ENCODE data around the gene PRR23E. TPM values are rescaled to one million over a fixed set of nuclear protein-coding genes. Genes with fewer than 3 reads are reported as not detected.
A peak's percentile ranks its signal among the peaks of the same experiment; 100 is the strongest.

The PRR23E gene
- total RNA-seq, 1 donor from 2014 or later, result not detected

DNA sequence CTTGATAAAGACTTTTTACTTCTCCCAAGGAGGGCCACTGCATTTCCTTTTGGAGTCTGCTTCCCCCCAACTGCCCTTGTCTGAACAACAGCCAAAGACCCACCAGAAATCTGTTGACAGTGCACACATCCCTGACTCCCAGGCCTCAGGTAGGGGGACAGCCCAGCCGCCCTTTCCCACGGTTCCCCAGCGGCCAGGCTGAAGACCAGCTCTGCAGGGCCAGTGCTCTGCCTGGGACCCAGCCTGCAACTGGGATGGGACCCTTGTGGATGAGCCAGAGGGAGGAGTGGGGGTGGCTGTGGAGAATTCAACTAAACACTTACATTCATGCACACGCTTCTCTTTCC is 8.1 kb upstream of the PRR23E start:
- DNase-seq (ENCODE audit: low spot score), result no peak

GRCh38 chr3:127185268-127185667 is 7.7 kb upstream of the PRR23E start:
- no peak for DNase-seq (ENCODE audit: low spot score)

DNA sequence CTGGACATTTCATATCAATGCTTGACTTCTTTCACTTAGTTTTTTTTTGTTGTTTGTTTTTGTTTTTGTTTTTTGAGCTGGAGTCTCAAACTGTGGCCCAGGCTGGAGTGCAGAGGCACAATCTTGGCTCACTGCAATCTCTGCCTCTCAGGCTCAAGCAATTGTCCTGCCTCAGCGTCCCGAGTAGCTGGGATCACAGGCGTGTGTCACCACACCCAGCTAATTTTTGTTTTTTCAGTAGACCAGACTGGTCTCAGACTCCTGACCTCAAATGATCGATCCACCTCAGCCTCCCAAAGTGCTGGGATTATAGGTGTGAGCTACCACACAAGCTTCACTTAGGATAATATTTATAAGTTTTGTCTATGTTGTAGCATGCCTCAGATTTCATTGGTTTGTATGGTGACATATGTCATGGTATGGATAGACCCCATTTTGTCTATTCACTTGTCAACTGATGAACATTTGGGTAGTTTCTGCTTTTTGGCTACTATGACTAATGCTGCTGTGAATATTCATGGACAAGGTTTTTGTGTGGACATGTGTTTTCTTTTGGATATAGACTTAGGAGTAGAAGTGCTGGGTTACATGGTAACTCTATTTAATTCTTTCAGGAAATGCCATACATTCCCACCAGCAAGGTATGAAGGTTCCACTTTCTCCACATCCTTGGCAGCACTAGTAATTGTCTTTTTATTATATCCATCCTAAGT is 6.8 kb upstream of the PRR23E start:
- DNase-seq (ENCODE audit: low spot score), result no peak

DNA sequence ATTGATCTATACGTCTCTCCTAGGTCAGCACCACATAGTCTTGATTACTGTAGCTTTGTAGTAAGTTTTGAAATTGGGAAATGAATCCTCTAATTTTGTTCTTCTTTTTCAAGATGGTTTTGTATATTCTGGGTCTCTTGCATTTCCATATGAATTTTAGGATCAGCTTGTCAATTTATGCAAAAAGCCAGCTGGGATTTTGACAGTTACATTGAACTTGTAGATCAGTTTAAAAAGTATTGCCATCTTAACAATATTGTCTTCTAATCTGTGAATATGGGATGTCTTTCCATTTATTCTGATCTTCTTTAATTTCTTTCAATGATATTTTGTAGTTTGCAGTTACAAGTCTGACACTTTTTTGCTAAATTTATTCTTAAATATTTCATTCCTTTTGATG is 5.6 kb upstream of the PRR23E start:
- no peak for DNase-seq (ENCODE audit: low spot score)

DNA sequence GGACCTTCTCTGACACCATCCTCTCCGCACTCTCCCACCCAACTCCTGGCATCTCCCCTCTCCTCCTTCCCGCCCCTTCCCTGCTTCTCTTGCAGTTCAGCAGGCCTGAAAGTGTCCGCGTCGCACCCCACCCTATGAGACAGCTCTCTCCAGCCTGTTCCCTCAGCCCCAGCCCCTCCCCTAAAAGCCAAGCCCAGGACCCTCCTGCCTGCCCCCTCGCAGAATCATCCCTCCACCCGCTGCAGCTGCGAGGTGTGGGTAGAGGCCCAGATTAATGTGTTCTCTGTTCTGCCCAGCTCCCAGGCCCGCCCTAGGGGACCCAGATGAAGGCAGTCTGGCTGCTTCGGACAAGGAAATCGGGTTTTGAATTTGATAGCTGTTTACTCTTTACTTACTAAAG is 410 bp downstream of the PRR23E start:
- no peak for DNase-seq (ENCODE audit: low spot score)

- DNase-seq (ENCODE audit: low spot score), result no peak
Observed at GRCh38 chr3:127193775-127194174, 844 bp downstream of the PRR23E start.

- DNase-seq (ENCODE audit: low spot score), result peak; percentile 4
Observed at GRCh38 chr3:127194601-127195187, 1.8 kb downstream of the PRR23E start.

GRCh38 chr3:127195417-127195816 is 2.5 kb downstream of the PRR23E start:
- no peak for DNase-seq (ENCODE audit: low spot score)

- no peak for DNase-seq (ENCODE audit: low spot score)
Observed at GRCh38 chr3:127196002-127196401, 3.1 kb downstream of the PRR23E start.

- peak; percentile 8 for DNase-seq (ENCODE audit: low spot score)
Observed at GRCh38 chr3:127196466-127197299, 3.8 kb downstream of the PRR23E start.

DNA sequence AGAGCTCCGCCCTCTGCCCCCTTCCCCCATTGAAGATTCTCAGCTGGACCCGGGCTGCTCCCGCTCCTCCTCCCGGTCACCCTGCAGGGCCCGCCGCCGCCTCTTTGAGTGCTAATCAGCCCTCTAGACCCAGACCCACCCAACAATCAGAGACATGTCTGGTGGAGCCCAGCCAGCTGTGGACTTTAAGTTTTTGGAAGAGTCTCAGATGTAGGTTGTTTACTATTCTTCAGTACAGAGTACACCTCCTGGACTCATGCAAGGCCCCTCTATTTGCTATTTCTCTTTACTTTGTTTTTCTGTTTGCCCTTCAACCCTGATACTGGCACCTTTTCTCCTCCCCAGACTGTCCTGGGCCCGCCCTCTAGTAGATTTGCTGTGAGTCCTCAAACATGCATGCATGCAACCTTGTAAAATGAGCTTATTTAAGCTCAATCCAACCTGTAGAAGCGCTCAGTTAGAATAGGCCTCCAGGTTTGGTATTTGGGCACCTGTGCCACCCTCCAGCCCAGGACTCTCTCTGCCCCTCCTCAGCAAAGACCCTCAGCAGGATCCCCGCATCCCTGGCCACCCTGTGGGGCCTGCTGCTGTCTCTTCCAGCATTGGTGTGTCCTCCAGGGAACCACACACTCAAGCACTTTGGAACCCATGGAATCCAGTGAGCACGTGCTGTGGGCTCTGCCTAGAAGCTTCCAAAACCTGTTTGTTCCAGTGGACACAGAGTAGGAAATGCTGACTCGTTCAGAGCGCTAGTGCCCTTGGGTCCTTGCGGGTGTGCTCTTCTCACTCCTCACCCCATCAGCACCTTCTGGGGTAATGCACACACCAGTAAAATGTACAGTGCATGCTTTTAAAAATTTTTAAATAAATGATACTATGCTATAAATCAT is 4.6 kb downstream of the PRR23E start:
- DNase-seq (ENCODE audit: low spot score), result no peak

DNA sequence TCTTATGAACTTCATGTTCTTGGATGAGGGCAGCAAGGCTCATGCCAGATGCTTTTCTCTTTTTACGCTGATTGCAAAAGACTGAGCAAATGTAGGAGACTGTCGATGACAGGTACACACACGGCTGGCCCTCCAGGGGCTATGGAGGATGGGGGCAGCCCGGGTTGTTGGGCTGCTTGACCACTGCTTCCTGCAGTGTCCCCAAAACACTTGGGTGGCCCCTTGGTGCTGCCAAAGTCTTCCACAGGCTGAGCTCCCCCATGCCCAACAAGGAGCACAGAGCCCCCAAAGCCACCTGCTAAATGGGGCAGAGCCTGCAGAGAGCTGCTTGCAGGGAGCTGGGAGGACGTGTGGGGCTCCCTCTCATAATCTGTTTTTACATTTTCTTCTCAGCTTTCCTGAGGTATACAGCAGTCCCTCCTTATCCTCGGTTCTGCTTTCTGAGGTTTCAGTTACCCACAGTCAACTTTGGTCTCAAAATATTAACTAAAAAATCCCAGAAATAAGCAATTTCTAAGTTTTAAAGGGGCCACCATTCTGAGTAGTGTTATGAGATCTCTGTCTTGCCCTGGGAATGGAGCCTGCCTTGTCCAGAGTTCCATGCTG is 7.3 kb downstream of the PRR23E start:
- DNase-seq (ENCODE audit: low spot score), result peak; percentile 9

DNA sequence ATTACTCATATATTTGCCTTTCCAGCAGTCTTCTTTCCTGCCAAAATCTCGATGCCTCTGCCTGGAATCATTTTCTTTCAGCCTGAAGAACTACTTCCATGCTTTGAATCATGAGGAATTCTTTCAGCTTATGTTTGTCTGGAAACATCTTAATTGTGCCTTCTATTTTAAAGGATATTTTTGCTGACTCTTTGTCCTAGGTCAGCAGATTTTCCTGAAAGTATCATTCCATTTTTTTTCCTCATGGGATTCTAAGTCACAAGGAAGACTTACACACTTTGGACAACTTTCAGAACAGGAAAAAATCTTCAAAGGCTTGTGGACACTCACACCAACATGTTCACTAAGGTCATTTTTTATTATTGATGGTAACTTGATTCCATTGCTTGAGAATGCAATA is 10.1 kb downstream of the PRR23E start:
- DNase-seq (ENCODE audit: low spot score), result no peak

GRCh38 chr3:127204841-127205582 is 12.1 kb downstream of the PRR23E start:
- DNase-seq (ENCODE audit: low spot score), result peak; percentile 7

DNA sequence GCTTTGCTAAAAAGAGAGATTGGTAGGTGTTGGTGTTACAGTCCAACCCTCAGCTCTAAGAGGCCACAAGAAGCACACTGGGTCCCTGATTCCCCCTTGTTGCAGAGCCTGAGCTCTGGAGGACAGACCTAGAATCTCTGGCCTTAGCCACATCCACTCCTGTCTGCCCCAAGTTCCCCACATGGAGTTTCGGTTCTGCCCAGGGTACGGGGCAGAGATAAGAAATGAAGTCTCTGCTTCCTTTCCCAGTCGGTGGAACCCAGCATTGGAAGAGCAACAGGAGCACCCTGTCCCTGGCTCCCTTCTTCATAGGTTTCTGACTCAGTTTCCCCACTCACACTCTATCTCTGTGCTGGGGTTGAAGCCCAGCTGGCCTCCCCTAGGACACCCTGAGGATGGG is 13.2 kb downstream of the PRR23E start:
- peak; percentile 9 for DNase-seq (ENCODE audit: low spot score)

DNA sequence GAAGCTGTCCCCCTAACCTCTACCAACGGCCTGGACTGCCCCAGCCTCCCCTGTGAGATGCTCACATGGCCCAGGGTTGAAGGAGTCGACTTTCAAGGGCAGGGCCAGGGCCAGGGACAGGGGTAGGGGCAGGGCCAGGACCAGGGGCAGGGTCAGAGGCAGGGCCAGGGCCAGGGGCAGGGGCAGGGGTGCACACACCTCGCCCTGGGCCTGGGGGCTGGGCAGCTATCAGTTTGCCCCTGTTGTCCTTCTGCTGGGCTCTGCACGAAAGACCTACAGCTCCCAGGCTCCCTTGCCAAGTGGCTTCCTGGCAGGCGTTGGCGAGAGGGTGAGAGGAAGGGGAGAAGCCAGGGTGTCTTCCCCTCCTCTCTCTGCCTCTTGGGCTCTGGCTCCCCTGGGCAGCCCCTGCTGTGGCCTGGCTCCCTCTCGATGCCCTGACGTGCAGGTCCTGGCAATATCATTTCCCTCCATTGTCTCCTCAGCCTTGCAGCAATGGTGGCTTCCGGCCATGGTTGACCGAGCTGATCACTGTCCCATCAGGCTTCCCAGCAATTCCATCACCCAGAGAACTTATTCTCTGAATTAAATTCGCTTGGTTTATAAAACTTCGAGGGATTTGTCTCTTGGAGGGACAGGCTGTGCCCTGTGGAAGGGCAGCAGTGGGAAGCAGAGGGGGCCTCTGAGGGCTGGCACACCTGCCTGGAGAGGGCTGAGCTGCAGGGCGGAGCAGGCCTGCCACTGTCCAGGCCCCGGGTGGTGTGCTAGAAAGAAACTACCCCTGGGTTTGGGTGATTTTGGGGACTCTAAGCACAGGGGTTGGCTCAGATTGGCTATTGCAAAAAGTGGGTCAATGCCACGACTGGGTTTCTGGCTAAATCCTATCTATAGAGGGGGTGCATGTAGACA is 13.9 kb downstream of the PRR23E start:
- DNase-seq (ENCODE audit: low spot score), result peak; percentile 9

DNA sequence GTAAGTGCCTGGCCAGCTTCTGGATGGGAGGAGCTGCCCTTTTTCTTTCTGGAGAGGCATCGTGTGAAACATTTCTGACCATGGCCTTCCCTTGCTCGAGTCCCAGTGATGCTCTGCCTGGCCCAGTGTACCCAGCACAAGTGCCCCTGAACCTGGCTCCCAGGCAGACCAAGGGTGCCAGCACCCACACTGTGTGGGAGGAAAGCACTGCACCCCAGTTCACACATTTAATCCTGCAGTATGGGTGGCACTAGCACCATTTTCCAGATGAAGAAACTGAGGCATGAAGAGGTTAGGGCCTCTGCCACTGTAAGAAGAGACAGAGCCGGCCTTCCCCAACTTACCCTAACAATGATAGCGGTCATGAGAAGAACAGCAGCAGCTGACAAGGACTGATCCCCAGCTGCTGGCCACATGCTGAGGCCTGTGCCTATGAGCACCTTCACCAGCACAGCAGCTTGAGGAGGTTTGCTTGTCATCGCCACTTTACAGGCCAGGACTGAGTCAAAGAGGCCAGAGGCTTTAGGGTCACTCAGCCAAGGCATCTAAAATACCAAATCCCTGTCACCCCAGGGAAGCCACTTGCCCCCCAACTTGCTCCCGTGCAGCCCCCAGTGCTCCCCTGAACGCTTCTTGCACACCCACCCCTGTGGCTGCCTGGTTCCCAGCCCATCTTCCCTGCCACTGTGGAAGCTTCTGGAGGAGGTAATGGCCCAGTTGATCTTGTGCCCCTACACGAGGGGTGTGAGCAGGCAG is 15.0 kb downstream of the PRR23E start:
- DNase-seq (ENCODE audit: low spot score), result peak; percentile 5

GRCh38 chr3:127208483-127209100 is 15.7 kb downstream of the PRR23E start:
- DNase-seq (ENCODE audit: low spot score), result peak; percentile 6

All from mucosa of gallbladder (tissue), 1 donor.